ENCODE measurements around the gene RINL.

DNA sequence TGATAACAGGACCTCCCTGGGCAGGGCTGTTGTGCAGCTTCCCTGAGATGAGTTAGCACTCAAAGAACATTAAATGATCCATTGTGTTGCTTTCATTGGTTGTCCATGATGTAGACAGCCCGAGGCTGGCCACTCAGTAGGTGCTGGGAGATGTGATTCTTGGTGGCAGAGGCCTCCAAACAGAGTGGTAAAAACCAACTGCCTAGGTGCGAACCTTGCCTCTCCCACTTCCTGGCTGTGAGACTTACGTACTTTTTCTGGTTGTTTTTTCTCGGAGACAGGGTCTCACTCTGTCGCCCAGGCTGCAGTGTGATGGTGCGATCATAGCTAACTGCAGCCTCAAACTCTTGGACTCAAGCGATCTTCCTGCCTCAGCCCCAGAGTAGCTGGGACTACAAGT lies 46.3 kb upstream of the RINL start:
- TF ChIP-seq, protein P1, sequence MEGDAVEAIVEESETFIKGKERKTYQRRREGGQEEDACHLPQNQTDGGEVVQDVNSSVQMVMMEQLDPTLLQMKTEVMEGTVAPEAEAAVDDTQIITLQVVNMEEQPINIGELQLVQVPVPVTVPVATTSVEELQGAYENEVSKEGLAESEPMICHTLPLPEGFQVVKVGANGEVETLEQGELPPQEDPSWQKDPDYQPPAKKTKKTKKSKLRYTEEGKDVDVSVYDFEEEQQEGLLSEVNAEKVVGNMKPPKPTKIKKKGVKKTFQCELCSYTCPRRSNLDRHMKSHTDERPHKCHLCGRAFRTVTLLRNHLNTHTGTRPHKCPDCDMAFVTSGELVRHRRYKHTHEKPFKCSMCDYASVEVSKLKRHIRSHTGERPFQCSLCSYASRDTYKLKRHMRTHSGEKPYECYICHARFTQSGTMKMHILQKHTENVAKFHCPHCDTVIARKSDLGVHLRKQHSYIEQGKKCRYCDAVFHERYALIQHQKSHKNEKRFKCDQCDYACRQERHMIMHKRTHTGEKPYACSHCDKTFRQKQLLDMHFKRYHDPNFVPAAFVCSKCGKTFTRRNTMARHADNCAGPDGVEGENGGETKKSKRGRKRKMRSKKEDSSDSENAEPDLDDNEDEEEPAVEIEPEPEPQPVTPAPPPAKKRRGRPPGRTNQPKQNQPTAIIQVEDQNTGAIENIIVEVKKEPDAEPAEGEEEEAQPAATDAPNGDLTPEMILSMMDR (IDR thresholded peaks at IDR 0.05): no peak
- no peak for TF ChIP-seq POLR2A (IDR thresholded peaks at IDR 0.05)

Measured in lower leg skin (tissue), 3 donors.